Measurements from ENCODE around the gene CORIN. TPM values are rescaled to one million over a fixed set of nuclear protein-coding genes. Genes with fewer than 3 reads are reported as not detected.

CORIN gene
- total and polyA plus RNA-seq, 5 donors = 66.2 to 226 (median 175) TPM

DNA sequence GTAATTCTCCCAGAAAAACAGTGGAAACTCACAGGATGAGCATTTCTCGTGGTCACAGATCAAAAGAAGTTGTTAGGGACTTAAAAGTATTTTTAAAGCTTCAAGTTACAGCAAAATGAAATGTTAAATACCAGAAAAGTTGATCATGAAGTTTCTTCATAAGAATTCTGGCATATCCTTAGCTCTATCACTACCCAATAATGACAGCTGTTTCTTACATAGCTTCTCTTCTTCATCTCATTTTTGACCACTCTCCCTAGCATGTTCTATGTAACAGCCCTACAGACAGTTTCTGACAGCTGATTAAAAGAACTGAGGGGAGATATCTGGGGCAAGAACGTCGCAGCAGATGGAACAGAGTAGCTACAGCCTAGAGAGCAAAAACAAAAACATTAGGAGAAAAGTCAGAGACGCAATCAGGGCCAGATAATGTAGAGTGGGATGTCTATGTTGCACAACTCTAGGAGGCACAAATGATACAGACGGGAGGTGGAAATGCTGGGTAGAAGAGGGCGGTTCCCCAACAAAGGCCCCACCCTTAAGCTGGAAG, 108.7 kb downstream of the CORIN start:
- Histone ChIP-seq H3K9me3 (ENCODE audit: control insufficient read depth, low read length) (no peaks in the 10 kb centered on the region), H3K4me3 (ENCODE audit: low read length) (no peak overlapping the region), H3K27ac (ENCODE audit: low read length) (no peak overlapping the region), H3K27me3 (ENCODE audit: control insufficient read depth, insufficient read depth) (no peaks in the 10 kb centered on the region), H3K4me1 (ENCODE audit: control insufficient read depth, insufficient read depth, low read length) (no peaks in the 10 kb centered on the region)
- no peak for ATAC-seq
- WGBS = 39% methylated on average over 6 of the region's 6 CpGs
- DNase-seq = no peak
- intact Hi-C loops (cut with DNase I) = no loop called here

DNA sequence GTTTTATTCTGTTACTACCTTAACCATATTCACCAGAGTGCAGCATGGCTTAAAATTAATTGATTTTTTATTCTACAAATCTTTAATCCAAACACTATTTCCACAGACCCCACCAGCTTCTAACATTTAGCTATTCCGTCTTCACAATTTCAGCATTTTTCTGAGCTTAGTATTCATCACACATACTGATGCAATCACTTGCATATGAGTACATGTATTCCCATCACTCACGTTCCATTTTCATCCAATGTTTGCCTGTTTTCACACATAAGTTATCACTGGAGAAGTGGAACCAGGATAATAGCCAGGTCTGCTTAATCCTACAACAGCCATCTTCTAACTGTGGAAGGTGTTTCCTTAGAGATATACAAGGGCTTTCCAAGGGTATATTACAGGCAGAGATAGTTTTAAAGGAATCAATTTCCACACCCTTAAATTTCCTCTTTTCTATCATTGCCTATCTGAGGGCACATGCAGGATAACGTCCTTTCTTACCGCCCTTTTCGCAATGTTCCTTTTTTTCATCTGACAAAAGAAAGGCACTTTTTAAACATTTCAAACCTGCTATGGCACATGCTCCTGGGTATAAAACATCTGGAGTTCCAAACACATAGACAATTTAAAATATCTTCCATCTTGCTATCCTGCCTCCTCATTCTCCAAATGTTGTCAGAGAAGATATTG, 115.8 kb downstream of the CORIN start:
- Histone ChIP-seq H3K9me3 (ENCODE audit: control insufficient read depth, low read length) (no peaks in the 10 kb centered on the region), H3K4me3 (ENCODE audit: low read length) (no peak overlapping the region), H3K27me3 (ENCODE audit: control insufficient read depth, insufficient read depth) (no peaks in the 10 kb centered on the region), H3K27ac (ENCODE audit: low read length) (no peak overlapping the region), H3K4me1 (ENCODE audit: control insufficient read depth, insufficient read depth, low read length) (peaks cover 2% of the 10 kb centered on the region)
- intact Hi-C loops (cut with DNase I) = no loop called here
- ATAC-seq (no peak), DNase-seq (no peak)
- WGBS = 60% methylated on average over 5 of the region's 5 CpGs

DNA sequence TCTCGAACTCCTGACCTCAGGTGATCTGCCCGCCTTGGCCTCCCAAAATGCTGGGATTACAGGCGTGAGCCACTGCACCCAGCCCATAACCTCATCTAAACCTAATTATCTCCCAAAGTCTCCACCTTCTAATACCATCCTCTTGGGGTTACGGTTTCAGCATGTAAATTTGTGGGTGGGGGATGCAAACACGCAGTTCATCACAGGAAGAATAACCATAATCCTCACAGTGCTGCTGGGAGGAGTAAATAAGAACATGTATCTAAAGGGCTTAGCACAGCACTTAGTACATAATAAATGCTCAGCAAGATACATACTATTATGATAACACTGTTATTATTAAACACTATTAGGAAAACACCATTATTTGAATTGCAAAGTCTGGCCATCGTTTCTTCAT, 116.4 kb downstream of the CORIN start:
- Histone ChIP-seq H3K4me3 (ENCODE audit: low read length) (no peak overlapping the region), H3K9me3 (ENCODE audit: control insufficient read depth, low read length) (no peaks in the 10 kb centered on the region), H3K27me3 (ENCODE audit: control insufficient read depth, insufficient read depth) (no peaks in the 10 kb centered on the region), H3K4me1 (ENCODE audit: control insufficient read depth, insufficient read depth, low read length) (peaks cover 2% of the 10 kb centered on the region), H3K27ac (ENCODE audit: low read length) (no peak overlapping the region)
- no peak for ATAC-seq
- 88% methylated on average over 6 of the region's 6 CpGs for WGBS
- intact Hi-C loops (cut with DNase I) = no loop called here
- DNase-seq = no peak

DNA sequence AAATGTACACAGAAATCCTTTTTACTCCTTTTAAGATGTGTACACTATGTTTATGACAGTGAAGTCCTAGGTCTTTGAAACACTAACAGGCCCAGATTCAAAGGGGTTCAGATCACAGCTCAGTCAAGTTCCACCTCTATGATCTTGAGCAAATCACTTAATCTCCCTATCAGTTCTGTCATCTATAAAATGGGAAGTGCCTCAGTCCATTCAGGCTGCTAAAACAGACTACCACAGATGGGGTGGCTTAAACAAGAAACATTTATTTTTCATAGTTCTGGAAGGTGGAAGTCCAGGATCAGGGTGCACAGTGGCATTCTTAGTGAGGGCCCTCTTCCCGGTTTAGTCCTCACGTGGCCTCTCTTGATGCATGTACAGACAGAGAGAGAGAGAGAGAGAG, 117.1 kb downstream of the CORIN start:
- H3K4me3 ChIP-seq (ENCODE audit: low read length) = no peak overlapping the region
- no peaks in the 10 kb centered on the region for H3K9me3 ChIP-seq (ENCODE audit: control insufficient read depth, low read length)
- no peaks in the 10 kb centered on the region for H3K27me3 ChIP-seq (ENCODE audit: control insufficient read depth, insufficient read depth)
- H3K27ac ChIP-seq (ENCODE audit: low read length) = no peak overlapping the region
- WGBS = 83% methylated on average over 2 of the region's 2 CpGs
- ATAC-seq (no peak), DNase-seq (no peak)
- H3K4me1 ChIP-seq (ENCODE audit: control insufficient read depth, insufficient read depth, low read length) = peaks cover 2% of the 10 kb centered on the region
- intact Hi-C loops (cut with DNase I) = no loop called here

DNA sequence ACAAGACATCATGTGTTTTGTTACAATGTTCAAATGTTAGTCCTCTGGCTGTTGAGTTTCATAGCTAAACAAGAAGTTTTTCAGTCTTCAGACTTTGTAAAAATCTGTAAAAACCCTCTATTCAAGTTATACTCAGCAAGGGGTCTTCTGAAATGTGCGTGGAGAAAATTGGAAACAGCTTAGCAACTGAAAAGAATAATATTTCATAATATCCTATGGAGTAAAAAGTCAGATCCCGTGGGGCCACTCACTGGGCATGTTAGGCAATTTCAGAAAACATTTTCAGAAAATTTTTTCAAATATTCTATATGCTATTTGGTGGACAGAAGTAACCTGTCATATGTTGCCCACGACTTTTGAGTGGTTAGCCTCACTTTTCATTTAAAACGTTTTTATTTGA, 118.3 kb downstream of the CORIN start:
- intact Hi-C loops (cut with DNase I) = no loop called here
- DNase-seq (no peak), ATAC-seq (no peak)
- H3K27me3 ChIP-seq (ENCODE audit: control insufficient read depth, insufficient read depth) = no peaks in the 10 kb centered on the region
- H3K27ac ChIP-seq (ENCODE audit: low read length) = no peak overlapping the region
- no peaks in the 10 kb centered on the region for H3K9me3 ChIP-seq (ENCODE audit: control insufficient read depth, low read length)
- 72% methylated on average over 4 of the region's 4 CpGs for WGBS
- no peak overlapping the region for H3K4me3 ChIP-seq (ENCODE audit: low read length)
- peaks cover 2% of the 10 kb centered on the region for H3K4me1 ChIP-seq (ENCODE audit: control insufficient read depth, insufficient read depth, low read length)

DNA sequence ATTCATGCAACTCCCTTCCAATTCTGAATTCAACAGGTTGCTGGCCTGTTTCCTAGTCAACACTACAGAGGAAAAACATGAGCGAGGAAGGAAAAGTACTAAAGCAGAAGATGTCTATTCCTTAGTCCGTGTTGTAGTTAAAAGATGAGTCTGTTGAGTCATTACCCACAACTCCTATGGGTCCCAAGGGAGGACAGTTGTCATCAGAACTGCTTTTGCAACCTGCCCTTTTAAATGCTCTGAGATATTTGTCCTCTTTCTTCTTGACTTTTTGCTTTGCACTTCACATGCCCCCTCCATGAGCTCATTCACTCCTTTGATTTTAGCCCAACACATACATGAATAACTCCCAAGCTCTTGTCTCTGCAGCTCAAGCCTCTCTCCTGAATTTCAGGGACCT, 119.2 kb downstream of the CORIN start:
- no peak for ATAC-seq
- intact Hi-C loops (cut with DNase I) = no loop called here

DNA sequence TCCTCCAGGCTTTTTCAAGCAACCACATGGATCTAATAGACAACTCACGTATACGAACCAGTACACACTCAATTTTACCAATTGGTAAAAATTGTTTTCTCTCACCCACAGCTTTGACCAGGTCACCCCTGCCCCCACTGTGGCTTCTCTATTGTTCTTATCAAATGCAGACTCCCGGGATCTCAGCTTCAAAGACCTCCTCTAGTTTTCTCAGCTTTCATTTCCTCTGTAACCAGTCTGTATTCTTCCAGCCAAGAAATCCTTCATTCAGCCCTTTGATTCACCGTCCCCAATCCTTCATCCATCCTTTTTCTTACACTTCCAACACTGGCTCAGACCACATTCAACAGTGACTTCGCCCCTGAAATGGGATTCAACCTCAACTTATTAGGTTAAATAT, 120.7 kb downstream of the CORIN start:
- WGBS = 49% methylated on average over 5 of the region's 5 CpGs
- H3K4me3 ChIP-seq (ENCODE audit: low read length) = no peak overlapping the region
- no peaks in the 10 kb centered on the region for H3K9me3 ChIP-seq (ENCODE audit: control insufficient read depth, low read length)
- H3K27me3 ChIP-seq (ENCODE audit: control insufficient read depth, insufficient read depth) = no peaks in the 10 kb centered on the region
- intact Hi-C loops (cut with DNase I) = no loop called here
- no peak overlapping the region for H3K27ac ChIP-seq (ENCODE audit: low read length)
- ATAC-seq = no peak
- no peak for DNase-seq
- H3K4me1 ChIP-seq (ENCODE audit: control insufficient read depth, insufficient read depth, low read length) = peaks cover 2% of the 10 kb centered on the region

More for the DNA sequence above, 119.2 kb downstream of the CORIN start:
- no peak for DNase-seq
- 75% methylated on average over 2 of the region's 2 CpGs for WGBS
- no peak overlapping the region for H3K27ac ChIP-seq (ENCODE audit: low read length)
- no peaks in the 10 kb centered on the region for H3K9me3 ChIP-seq (ENCODE audit: control insufficient read depth, low read length)
- H3K4me3 ChIP-seq (ENCODE audit: low read length) = no peak overlapping the region
- H3K27me3 ChIP-seq (ENCODE audit: control insufficient read depth, insufficient read depth) = no peaks in the 10 kb centered on the region
- peaks cover 2% of the 10 kb centered on the region for H3K4me1 ChIP-seq (ENCODE audit: control insufficient read depth, insufficient read depth, low read length)

DNA sequence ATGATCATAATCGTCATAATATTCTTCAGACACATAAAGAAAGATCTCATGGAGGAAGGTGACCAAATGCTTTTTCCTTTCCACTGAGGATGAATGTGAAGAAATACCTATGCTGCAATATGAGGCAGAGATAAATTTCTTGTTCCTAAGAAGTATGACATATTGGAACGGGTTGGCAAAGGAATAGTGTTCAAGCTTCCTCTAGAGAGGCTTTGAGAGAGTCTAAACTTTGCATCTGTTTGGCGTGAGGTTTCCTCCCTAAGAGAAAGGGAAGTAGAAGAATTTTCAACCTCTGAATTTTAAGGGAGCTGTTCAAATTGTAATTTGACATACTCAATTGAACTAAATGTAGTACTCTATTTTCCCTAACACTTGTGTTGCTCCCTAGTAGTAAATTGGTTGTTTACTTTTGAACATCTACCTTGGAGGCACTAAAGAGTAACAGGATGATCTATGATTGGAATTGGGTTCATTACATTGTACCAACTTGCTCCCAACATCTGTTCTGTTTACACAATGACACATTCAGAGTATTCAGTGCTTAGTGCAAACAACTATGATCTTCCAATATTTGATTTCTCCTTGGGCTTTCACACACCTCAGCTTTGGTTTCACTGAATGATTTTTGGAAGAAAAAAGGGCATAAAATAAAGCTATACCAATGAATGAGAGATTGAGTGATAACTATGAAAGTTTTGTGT, 122.0 kb downstream of the CORIN start:
- ATAC-seq (no peak), DNase-seq (no peak)
- H3K4me3 ChIP-seq (ENCODE audit: low read length) = no peak overlapping the region
- H3K27ac ChIP-seq (ENCODE audit: low read length) = no peak overlapping the region
- no peaks in the 10 kb centered on the region for H3K9me3 ChIP-seq (ENCODE audit: control insufficient read depth, low read length)
- peaks cover 2% of the 10 kb centered on the region for H3K4me1 ChIP-seq (ENCODE audit: control insufficient read depth, insufficient read depth, low read length)
- WGBS = 60% methylated on average over 3 of the region's 3 CpGs
- intact Hi-C loops (cut with DNase I) = no loop called here
- no peaks in the 10 kb centered on the region for H3K27me3 ChIP-seq (ENCODE audit: control insufficient read depth, insufficient read depth)

DNA sequence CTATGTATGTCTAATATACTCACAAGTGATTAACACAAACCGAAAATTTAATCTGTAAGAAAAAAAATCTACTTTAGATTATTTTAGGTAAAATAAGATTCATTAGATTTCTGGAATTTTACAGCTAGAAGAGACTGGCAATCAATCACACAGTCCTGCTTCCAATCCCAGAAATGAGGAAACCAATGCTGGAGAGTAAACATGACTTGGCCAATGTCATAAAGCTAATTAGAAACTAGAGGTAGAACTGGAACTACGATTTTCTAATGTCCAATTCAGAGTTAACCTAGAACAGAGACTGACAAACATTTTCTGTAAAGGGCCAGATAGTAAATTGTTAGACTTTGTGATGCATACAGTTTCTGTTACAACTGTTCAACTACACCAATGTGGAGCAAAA, 123.6 kb downstream of the CORIN start:
- Histone ChIP-seq H3K9me3 (ENCODE audit: control insufficient read depth, low read length) (no peaks in the 10 kb centered on the region), H3K4me3 (ENCODE audit: low read length) (no peak overlapping the region), H3K4me1 (ENCODE audit: control insufficient read depth, insufficient read depth, low read length) (peaks cover 2% of the 10 kb centered on the region), H3K27me3 (ENCODE audit: control insufficient read depth, insufficient read depth) (no peaks in the 10 kb centered on the region), H3K27ac (ENCODE audit: low read length) (no peak overlapping the region)
- DNase-seq = no peak
- intact Hi-C loops (cut with DNase I) = no loop called here
- 67% methylated on average over 2 of the region's 2 CpGs for WGBS
- no peak for ATAC-seq

DNA sequence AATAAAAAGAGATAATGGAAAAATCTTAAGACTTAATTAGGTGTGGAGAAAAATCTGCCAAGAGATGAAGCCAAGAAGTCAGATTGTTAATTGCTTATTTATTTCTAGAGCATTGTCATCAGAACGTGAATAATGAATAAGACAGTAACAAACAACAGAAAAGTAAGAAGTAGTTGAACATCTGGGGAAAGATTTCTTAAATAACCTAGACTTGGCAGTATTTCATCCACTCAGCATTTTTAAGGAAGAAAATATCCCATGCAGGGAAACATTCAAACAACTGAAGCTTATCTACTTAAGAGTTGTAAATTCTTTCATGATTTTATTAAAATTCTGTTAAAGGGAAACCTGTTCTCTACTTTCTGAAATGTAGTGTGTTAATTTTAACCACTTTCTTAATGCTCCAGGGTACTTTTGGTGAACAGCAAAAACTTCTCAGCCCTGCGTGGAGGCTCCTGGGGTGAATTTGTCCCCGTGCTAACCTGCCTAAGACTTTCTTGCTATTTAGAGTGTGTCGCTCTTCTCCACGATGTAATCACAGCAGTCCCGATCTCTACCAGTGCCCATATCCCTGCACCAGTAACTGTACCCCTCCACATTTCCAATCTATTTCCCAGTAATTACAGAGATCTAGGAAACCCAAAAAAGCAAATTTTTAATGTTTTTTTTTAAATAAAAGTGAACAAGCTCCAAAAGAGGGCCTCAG, 124.6 kb downstream of the CORIN start:
- H3K4me1 ChIP-seq (ENCODE audit: control insufficient read depth, insufficient read depth, low read length) = peaks cover 2% of the 10 kb centered on the region
- intact Hi-C loops (cut with DNase I) = no loop called here
- H3K27me3 ChIP-seq (ENCODE audit: control insufficient read depth, insufficient read depth) = no peaks in the 10 kb centered on the region
- no peak overlapping the region for H3K27ac ChIP-seq (ENCODE audit: low read length)
- DNase-seq = no peak
- no peak overlapping the region for H3K4me3 ChIP-seq (ENCODE audit: low read length)
- no peaks in the 10 kb centered on the region for H3K9me3 ChIP-seq (ENCODE audit: control insufficient read depth, low read length)
- no peak for ATAC-seq
- 43% methylated on average over 6 of the region's 6 CpGs for whole genome bisulfite sequencing

DNA sequence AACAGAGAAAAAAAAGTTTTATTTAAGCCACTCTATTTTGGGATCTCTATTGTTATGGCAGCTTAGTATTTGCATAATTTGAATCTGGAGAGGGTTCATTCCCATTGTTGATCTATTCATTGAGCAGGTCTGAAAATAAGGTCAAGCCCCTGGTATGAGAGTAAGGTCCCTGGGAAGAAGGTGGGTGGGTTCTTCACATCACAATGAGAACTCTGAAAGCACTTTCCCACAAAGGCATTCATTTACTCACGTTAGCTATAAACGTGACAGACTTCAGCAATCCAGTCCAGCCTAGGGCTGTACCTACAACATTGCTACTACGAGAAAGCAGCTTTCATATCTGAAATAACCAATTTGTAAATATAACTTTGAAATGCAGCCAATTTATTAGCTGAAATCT, 126.2 kb downstream of the CORIN start:
- WGBS = 74% methylated on average over 3 of the region's 3 CpGs
- no peak for DNase-seq
- Histone ChIP-seq H3K27me3 (ENCODE audit: control insufficient read depth, insufficient read depth) (no peaks in the 10 kb centered on the region), H3K4me1 (ENCODE audit: control insufficient read depth, insufficient read depth, low read length) (no peaks in the 10 kb centered on the region), H3K9me3 (ENCODE audit: control insufficient read depth, low read length) (no peaks in the 10 kb centered on the region), H3K27ac (ENCODE audit: low read length) (no peak overlapping the region), H3K4me3 (ENCODE audit: low read length) (no peak overlapping the region)
- no peak for ATAC-seq
- intact Hi-C loops (cut with DNase I) = no loop called here

Data from right cardiac atrium (tissue), 5 donors.